ENCODE results near the gene GTF2B.
A peak's percentile ranks its signal among the peaks of the same experiment; 100 is the strongest.
"Not testable (repeated sequence)": the region's sequence is repeated elsewhere in the genome, so short reads cannot be mapped to it uniquely, and the experiment has no call there.

GTF2B gene

DNA sequence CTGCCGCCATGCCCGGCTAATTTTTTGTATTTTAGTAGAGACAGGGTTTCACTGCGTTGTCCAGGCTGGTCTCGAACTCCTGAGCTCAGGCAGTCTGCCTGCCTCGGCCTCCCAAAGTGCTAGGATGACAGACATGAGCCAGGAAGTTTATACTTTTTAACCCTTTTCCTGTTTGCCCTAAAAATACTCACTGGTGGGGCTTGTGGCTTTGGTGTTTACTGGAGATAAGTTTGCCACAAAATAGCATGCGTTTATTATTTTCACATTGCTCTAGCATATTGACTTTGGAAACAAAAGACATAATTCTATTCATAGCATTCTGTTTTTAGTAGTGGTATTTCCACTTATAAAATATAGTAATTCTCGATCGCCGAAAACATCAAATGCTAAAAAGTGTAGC is 19.8 kb upstream of the GTF2B start:
- Histone ChIP-seq H3K27me3 (ENCODE audit: control insufficient read depth, insufficient read depth, low read length) (no peaks in the 10 kb centered on the region), H3K4me3 (ENCODE audit: low read length) (no peak overlapping the region), H3K9me3 (ENCODE audit: control insufficient read depth, low read length) (no peaks in the 10 kb centered on the region)

DNA sequence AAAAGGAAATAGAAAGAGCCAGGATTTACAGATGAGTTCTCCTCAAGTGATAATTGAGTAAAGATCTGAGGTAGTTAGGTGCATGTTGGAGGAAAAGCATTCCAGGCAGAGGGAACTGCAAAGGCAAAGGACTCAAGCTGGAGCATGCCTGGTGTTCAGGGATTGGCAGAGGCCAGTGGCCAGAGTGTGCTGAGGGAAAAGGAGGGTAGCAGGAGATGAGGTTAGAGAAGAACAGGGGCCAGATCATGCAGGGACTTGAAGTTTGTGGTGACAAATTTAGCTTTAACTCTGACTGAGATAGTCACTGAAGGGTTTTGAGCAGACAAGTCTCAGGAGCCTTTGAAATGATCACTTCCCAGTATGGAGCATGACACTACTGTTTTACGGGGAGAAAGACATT is 19.0 kb upstream of the GTF2B start:
- no peaks in the 10 kb centered on the region for H3K4me1 ChIP-seq (ENCODE audit: control insufficient read depth, insufficient read depth, low read length)
- H3K4me3 ChIP-seq (ENCODE audit: low read length) = no peak overlapping the region
- H3K9ac ChIP-seq (ENCODE audit: low read length) = no peak overlapping the region
- H3K9me3 ChIP-seq (ENCODE audit: control insufficient read depth, low read length) = no peaks in the 10 kb centered on the region
- no peaks in the 10 kb centered on the region for H3K27me3 ChIP-seq (ENCODE audit: control insufficient read depth, insufficient read depth, low read length)
- H3K36me3 ChIP-seq (ENCODE audit: control insufficient read depth, insufficient read depth, low read length) = no peaks in the 10 kb centered on the region

More for the DNA sequence above, 19.8 kb upstream of the GTF2B start:
- no peaks in the 10 kb centered on the region for H3K36me3 ChIP-seq (ENCODE audit: control insufficient read depth, insufficient read depth, low read length)
- no peak overlapping the region for H3K9ac ChIP-seq (ENCODE audit: low read length)
- no peaks in the 10 kb centered on the region for H3K4me1 ChIP-seq (ENCODE audit: control insufficient read depth, insufficient read depth, low read length)

DNA sequence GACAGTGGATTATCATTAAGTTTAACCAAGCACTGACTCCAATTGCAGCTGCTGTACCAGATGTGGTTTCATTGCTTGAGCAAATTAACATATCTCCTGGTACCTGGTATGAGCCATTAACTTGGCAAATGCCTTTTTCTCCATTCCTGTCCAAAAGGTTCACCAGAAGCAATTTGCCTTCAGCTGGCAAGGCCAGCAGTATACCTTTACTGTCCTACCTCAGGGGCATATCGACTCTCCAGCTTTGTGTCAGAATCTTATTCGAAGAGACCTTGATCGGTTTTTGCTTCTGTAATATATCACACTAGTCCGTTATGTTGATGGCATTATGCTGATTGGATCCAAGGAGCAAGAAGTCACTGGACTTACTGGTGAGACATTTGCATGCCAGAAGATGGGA is 9.5 kb upstream of the GTF2B start:
- no peaks in the 10 kb centered on the region for H3K36me3 ChIP-seq (ENCODE audit: control insufficient read depth, insufficient read depth, low read length)
- H3K9ac ChIP-seq (ENCODE audit: low read length) = no peak overlapping the region
- H3K4me1 ChIP-seq (ENCODE audit: control insufficient read depth, insufficient read depth, low read length) = no peaks in the 10 kb centered on the region
- H3K27me3 ChIP-seq (ENCODE audit: control insufficient read depth, insufficient read depth, low read length) = no peaks in the 10 kb centered on the region
- H3K9me3 ChIP-seq (ENCODE audit: control insufficient read depth, low read length) = no peaks in the 10 kb centered on the region
- no peak overlapping the region for H3K4me3 ChIP-seq (ENCODE audit: low read length)

DNA sequence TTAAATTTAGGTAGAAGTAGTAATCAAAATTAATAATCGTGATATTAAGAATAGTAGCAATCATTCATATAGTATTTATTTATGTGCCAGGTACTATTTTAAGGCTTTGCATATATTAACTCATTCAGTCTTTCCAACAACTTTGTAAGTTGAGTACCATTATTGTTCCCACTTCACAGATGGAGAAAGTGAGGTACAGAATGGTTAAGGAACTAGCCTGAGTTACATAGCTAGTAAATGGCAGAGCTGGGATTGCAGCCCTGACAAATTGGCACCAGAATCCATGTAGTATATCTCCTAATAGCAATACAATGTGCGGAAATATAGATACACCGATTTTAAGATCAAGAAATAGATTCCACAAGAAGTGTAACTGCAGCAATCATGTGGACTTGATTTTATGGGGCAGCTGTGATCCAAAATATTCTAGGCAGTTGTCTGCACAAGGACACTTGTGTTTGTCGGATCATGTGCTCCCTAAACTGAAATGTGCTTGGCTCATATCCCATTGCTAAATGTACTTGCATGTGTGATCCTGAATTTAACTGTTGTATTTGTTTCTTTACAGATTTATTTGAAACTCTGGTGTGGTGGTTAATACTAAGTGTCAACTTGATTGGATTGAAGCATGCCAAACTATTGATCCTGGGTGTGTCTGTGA is 5.8 kb upstream of the GTF2B start:
- Histone ChIP-seq H3K36me3 (ENCODE audit: control insufficient read depth, insufficient read depth, low read length) (no peaks in the 10 kb centered on the region), H3K4me1 (ENCODE audit: control insufficient read depth, insufficient read depth, low read length) (no peaks in the 10 kb centered on the region)

DNA sequence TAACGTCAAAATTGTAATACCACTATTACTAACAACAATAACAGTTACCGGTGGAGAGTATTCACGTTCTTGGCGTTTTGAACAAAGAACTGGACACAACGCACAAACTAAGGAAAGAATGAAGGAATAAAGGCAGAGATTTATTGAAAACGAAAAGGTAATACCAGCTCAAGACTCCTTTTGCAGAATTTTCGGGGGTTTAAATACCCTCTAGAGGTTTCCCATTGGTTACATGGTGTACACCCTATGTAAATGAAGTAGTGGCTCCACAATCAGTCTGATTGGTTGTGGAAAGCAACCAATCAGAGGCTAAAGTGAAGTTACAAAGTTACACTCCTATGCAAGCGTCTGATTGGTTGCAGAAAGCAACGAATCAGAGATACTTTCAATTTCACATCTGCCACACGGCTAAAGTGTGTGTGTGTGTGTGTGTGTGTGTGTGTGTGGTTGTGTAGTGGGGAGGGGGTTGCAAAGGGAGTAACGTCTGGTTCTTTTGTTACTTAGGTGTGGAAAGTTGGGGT is 1.1 kb upstream of the GTF2B start:
- Histone ChIP-seq H3K4me1 (ENCODE audit: control insufficient read depth, insufficient read depth, low read length) (no peaks in the 10 kb centered on the region), H3K9ac (ENCODE audit: low read length) (peak overlapping the region; percentile 98), H3K27me3 (ENCODE audit: control insufficient read depth, insufficient read depth, low read length) (no peaks in the 10 kb centered on the region), H3K36me3 (ENCODE audit: control insufficient read depth, insufficient read depth, low read length) (no peaks in the 10 kb centered on the region), H3K4me3 (ENCODE audit: low read length) (no peak overlapping the region), H3K9me3 (ENCODE audit: control insufficient read depth, low read length) (no peaks in the 10 kb centered on the region)

More for the DNA sequence above, 5.8 kb upstream of the GTF2B start:
- no peak overlapping the region for H3K9ac ChIP-seq (ENCODE audit: low read length)
- no peak overlapping the region for H3K4me3 ChIP-seq (ENCODE audit: low read length)
- no peaks in the 10 kb centered on the region for H3K27me3 ChIP-seq (ENCODE audit: control insufficient read depth, insufficient read depth, low read length)
- no peaks in the 10 kb centered on the region for H3K9me3 ChIP-seq (ENCODE audit: control insufficient read depth, low read length)

DNA sequence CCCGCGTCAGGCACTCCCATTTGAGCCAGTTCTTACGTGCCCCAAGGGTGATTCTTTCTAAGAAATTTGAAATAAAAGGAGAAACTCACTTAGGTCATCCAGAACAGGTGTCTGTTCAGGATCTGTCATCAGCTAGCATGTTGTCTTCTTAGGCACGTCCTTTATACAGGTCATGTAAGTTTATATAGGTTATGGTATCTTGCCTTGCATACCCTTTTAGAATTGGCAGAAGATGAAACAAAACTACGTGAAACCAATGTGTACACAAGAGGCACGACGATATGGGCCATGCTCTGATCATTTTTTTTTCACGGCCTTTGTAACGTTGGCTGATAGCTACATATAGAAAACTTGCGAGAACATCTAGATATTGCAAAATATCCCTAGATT is 579 bp upstream of the GTF2B start:
- Histone ChIP-seq H3K27me3 (ENCODE audit: control insufficient read depth, insufficient read depth, low read length) (no peaks in the 10 kb centered on the region), H3K9me3 (ENCODE audit: control insufficient read depth, low read length) (no peaks in the 10 kb centered on the region), H3K4me1 (ENCODE audit: control insufficient read depth, insufficient read depth, low read length) (no peaks in the 10 kb centered on the region), H3K9ac (ENCODE audit: low read length) (peak overlapping the region; percentile 98), H3K4me3 (ENCODE audit: low read length) (peak overlapping the region; percentile 98), H3K36me3 (ENCODE audit: control insufficient read depth, insufficient read depth, low read length) (no peaks in the 10 kb centered on the region)

DNA sequence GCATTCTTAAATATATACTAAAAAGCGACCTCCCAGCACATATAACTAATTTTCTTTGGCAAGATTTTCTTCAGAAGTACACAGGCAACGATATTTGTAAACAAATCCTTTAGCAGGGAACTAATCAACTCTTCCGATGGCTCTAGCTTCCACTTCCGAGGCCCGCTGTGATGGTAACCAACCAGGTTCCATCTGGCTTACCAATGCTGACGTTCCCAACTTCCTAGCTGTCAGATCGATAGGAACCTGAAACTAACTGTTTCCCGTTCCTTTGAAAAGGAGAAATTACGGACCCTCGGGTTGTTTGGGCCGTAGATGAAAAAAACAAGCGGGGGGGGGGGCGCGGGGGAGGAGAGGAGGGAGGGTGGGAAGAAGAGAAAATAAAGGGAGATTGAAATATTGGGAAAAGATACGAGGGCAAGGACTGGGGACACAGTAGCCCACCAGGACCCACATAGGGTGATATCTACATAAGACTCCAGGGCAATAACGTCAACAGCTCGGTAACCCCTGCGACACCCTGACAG is 513 bp downstream of the GTF2B start:
- H3K27me3 ChIP-seq (ENCODE audit: control insufficient read depth, insufficient read depth, low read length) = no peaks in the 10 kb centered on the region
- no peaks in the 10 kb centered on the region for H3K9me3 ChIP-seq (ENCODE audit: control insufficient read depth, low read length)
- H3K4me1 ChIP-seq (ENCODE audit: control insufficient read depth, insufficient read depth, low read length) = no peaks in the 10 kb centered on the region
- peak overlapping the region; percentile 98 for H3K4me3 ChIP-seq (ENCODE audit: low read length)
- H3K36me3 ChIP-seq (ENCODE audit: control insufficient read depth, insufficient read depth, low read length) = no peaks in the 10 kb centered on the region
- peak overlapping the region; percentile 98 for H3K9ac ChIP-seq (ENCODE audit: low read length)

DNA sequence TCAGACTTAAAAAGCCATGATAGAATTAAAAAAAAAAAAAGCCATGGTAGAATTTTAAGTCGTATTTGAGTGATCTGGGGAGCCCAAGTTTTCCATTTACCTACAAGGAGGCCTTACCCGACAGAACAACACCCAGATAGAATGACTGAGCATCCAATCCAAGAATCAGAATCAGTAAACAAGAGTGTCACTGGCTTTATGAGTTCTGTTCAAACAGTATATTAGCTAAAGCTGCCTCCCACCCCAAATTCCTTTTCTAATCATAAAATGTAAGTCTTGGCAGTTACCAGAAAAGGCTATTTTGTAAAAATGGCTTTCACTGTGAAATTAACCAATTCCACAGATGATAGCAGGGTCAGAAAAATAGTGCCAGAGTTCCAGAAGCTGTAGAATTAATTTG is 1.2 kb downstream of the GTF2B start:
- peak overlapping the region; percentile 98 for H3K9ac ChIP-seq (ENCODE audit: low read length)
- no peaks in the 10 kb centered on the region for H3K27me3 ChIP-seq (ENCODE audit: control insufficient read depth, insufficient read depth, low read length)
- H3K4me3 ChIP-seq (ENCODE audit: low read length) = peak overlapping the region; percentile 98
- no peaks in the 10 kb centered on the region for H3K4me1 ChIP-seq (ENCODE audit: control insufficient read depth, insufficient read depth, low read length)
- H3K9me3 ChIP-seq (ENCODE audit: control insufficient read depth, low read length) = no peaks in the 10 kb centered on the region
- no peaks in the 10 kb centered on the region for H3K36me3 ChIP-seq (ENCODE audit: control insufficient read depth, insufficient read depth, low read length)

DNA sequence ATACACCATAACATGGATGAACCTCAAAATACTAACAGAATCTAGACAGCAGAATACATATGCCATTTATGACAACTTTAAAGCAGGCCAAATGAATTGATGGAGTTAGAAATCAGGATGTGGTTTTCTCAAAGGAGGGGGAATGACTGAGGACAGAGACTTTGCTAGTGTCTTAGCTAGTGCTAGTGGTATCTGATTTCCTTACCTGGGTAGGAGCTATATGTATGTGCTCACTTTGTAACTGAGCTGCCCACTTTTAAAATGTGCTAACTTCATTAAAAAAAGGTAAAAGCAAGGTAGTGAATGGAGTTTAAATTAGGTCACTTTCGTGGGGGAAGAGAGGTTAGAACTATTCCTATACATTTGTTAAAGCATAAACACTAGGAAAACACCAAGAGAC is 2.6 kb downstream of the GTF2B start:
- H3K4me3 ChIP-seq (ENCODE audit: low read length) = no peak overlapping the region
- H3K9ac ChIP-seq (ENCODE audit: low read length) = no peak overlapping the region
- H3K9me3 ChIP-seq (ENCODE audit: control insufficient read depth, low read length) = no peaks in the 10 kb centered on the region
- H3K27me3 ChIP-seq (ENCODE audit: control insufficient read depth, insufficient read depth, low read length) = no peaks in the 10 kb centered on the region
- no peaks in the 10 kb centered on the region for H3K4me1 ChIP-seq (ENCODE audit: control insufficient read depth, insufficient read depth, low read length)
- H3K36me3 ChIP-seq (ENCODE audit: control insufficient read depth, insufficient read depth, low read length) = no peaks in the 10 kb centered on the region

DNA sequence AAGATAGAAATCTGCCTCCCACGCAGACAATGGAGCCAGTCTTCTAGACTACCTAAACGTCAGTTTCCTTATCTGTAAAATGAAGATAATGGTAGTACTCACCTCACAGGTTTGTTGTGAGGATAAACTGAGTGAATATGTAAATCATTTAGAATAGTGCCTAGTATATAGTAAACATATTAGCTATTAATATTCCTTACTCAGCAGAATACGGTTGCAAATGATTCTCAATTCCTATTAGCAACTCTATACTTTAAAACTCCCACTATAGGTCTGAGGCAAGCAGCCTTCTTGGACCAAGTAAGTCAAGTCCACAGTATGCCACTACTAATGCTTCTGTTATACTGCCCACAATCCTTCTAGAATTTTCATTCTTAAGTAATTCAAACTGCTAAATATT is 5.4 kb downstream of the GTF2B start:
- Histone ChIP-seq H3K9ac (ENCODE audit: low read length) (no peak overlapping the region), H3K4me3 (ENCODE audit: low read length) (no peak overlapping the region), H3K36me3 (ENCODE audit: control insufficient read depth, insufficient read depth, low read length) (no peaks in the 10 kb centered on the region)

DNA sequence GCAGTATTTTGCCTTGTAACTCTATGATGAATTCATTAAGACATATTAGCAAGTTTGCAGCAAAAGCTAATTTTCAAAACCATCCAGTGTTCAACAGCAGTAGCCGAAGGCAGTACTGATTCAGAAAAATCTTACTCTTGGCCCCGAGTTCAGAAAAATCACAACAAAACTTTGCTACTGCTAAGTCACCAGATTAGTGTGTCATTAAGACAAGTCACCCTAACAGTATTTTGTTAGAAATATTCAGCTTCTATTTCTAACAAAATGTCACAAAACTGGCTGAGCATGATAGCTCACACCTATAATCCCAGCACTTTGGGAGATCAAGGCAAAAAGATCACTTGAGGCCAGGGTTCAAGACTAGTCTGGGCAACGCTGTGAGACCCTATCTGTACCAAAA is 8.2 kb downstream of the GTF2B start:
- Histone ChIP-seq H3K27me3 (ENCODE audit: control insufficient read depth, insufficient read depth, low read length) (no peaks in the 10 kb centered on the region), H3K9me3 (ENCODE audit: control insufficient read depth, low read length) (no peaks in the 10 kb centered on the region), H3K36me3 (ENCODE audit: control insufficient read depth, insufficient read depth, low read length) (no peaks in the 10 kb centered on the region), H3K9ac (ENCODE audit: low read length) (no peak overlapping the region), H3K4me3 (ENCODE audit: low read length) (no peak overlapping the region), H3K4me1 (ENCODE audit: control insufficient read depth, insufficient read depth, low read length) (peaks cover 5% of the 10 kb centered on the region)

More for the DNA sequence above, 5.4 kb downstream of the GTF2B start:
- Histone ChIP-seq H3K27me3 (ENCODE audit: control insufficient read depth, insufficient read depth, low read length) (no peaks in the 10 kb centered on the region), H3K4me1 (ENCODE audit: control insufficient read depth, insufficient read depth, low read length) (no peaks in the 10 kb centered on the region), H3K9me3 (ENCODE audit: control insufficient read depth, low read length) (no peaks in the 10 kb centered on the region)

DNA sequence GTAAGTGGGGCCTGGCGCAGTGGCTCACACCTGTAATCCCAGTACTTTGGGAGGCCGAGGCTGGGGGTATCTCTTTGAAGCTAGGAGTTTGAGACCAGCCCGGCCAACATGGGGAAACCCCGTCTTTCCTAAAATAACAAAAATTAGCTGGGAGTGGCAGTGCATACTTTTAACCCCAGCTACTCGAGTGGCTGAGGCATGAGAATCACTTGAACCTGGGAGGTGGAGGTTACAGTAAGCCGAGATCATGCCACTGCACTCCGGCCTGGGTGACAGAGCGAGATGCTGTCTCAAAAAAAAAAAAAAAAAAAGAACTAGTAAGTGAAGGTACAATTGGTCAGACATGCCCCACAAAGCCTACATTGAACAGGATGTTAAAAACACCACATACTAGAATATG is 10.7 kb downstream of the GTF2B start:
- H3K9me3 ChIP-seq (ENCODE audit: control insufficient read depth, low read length); H3K4me1 ChIP-seq (ENCODE audit: control insufficient read depth, insufficient read depth, low read length); H3K36me3 ChIP-seq (ENCODE audit: control insufficient read depth, insufficient read depth, low read length): not testable (repeated sequence)

More for the DNA sequence above, 10.7 kb downstream of the GTF2B start:
- not testable (repeated sequence) for H3K27me3 ChIP-seq (ENCODE audit: control insufficient read depth, insufficient read depth, low read length); H3K9ac ChIP-seq (ENCODE audit: low read length); H3K4me3 ChIP-seq (ENCODE audit: low read length)

Measured in mucosa of stomach (tissue), 1 donor.